A673 (cell line): ENCODE measurements around the gene GPAM. TPM values are rescaled to one million over a fixed set of nuclear protein-coding genes. Genes with fewer than 3 reads are reported as not detected.

ENCODE experiments used
- BruUV-seq: library from RNA; stranded (reverse); fragments of 400-500 nt; replicated peaks from 2 replicates; lab custom pipeline; 2021; lab: Mats Ljungman, UMichigan
- CTCF ChIA-PET: fragments of 300-600 bp; sonication (Branson Sonifier 250); formaldehyde crosslinking; loops from one replicate; lab custom pipeline; 2022; ENCODE audit warnings: antibody characterized with exemption; lab: Charles Lee
- POLR2A ChIA-PET: fragments of 300-600 bp; sonication (Branson Sonifier 250); formaldehyde crosslinking; loops from one replicate; lab custom pipeline; 2022; ENCODE audit warnings: antibody characterized with exemption; ENCODE audit not compliant: low non-redundant PET; lab: Charles Lee
- DNase-seq: peaks from one replicate; pipeline ENCODE4 v3.0.0-alpha.2; 2015; ENCODE audit warnings: low spot score
- H3K27ac ChIP-seq: fragments of 200-600 bp; sonication (generic); 2 replicates; pipeline ENCODE4 v1.5.1; 2016; ENCODE audit warnings: mixed run types, low read depth, mild to moderate bottlenecking, mixed read lengths, antibody characterized with exemption, low read length; ENCODE audit not compliant: poor library complexity, severe bottlenecking
- H3K27me3 ChIP-seq: fragments of 200-600 bp; sonication (generic); replicated peaks from 2 replicates; pipeline ENCODE4 v1.6.1; 2017; ENCODE audit warnings: mixed run types, low read depth, mild to moderate bottlenecking, mixed read lengths, antibody characterized with exemption, low read length; ENCODE audit not compliant: insufficient read depth, poor library complexity
- H3K36me3 ChIP-seq: fragments of 200-600 bp; sonication (generic); 2 replicates; pipeline ENCODE4 v1.6.1; 2016; ENCODE audit warnings: mixed run types, mild to moderate bottlenecking, mixed read lengths, antibody characterized with exemption, low read length; ENCODE audit not compliant: insufficient read depth, poor library complexity, severe bottlenecking
- H3K4me1 ChIP-seq: fragments of 200-600 bp; sonication (generic); 2 replicates; pipeline ENCODE4 v1.6.1; 2017; ENCODE audit warnings: mixed run types, mild to moderate bottlenecking, mixed read lengths, antibody characterized with exemption, low read length; ENCODE audit not compliant: insufficient read depth, poor library complexity, severe bottlenecking
- H3K4me3 ChIP-seq: fragments of 200-600 bp; sonication (generic); 2 replicates; pipeline ENCODE4 v1.5.1; 2016; ENCODE audit warnings: low read depth, mixed run types, mild to moderate bottlenecking, mixed read lengths, low read length; ENCODE audit not compliant: poor library complexity, severe bottlenecking
- H3K9me3 ChIP-seq: fragments of 200-600 bp; sonication (generic); 2 replicates; pipeline ENCODE4 v1.6.1; 2016; ENCODE audit warnings: mixed run types, low read depth, mild to moderate bottlenecking, mixed read lengths, antibody characterized with exemption, low read length; ENCODE audit not compliant: poor library complexity, severe bottlenecking
- EZH2 ChIP-seq: fragments of 200-600 bp; sonication (generic); IDR thresholded peaks from 2 replicates; pipeline ENCODE4 v1.6.1; 2017; ENCODE audit warnings: borderline replicate concordance, low read depth, mild to moderate bottlenecking, mixed read lengths, antibody characterized with exemption, low read length; ENCODE audit not compliant: poor library complexity, severe bottlenecking
- intact Hi-C: fragments of 100-400 bp; cut with micrococcal nuclease; formaldehyde crosslinking; loops from one replicate; pipeline ENCODE4 v1.10.0; 2022; ENCODE audit not compliant: unreplicated experiment
- total RNA-seq: library from RNA; stranded (reverse); gene quantifications from 2 replicates; pipeline ENCODE4 v1.2.3, GENCODE V29; 2021
- TF ChIP-seq, protein P1 (sequence below): fragments of 300-800, 200-600 bp; sonication (generic); conservative IDR thresholded peaks from 2 replicates; pipeline ENCODE4 v1.5.1; 2017; ENCODE audit warnings: low read depth, mild to moderate bottlenecking, antibody characterized with exemption, low read length, moderate library complexity, mixed read lengths

Gene GPAM
- total RNA-seq, 1 experiment from 2014 or later = 18.1 TPM

DNA sequence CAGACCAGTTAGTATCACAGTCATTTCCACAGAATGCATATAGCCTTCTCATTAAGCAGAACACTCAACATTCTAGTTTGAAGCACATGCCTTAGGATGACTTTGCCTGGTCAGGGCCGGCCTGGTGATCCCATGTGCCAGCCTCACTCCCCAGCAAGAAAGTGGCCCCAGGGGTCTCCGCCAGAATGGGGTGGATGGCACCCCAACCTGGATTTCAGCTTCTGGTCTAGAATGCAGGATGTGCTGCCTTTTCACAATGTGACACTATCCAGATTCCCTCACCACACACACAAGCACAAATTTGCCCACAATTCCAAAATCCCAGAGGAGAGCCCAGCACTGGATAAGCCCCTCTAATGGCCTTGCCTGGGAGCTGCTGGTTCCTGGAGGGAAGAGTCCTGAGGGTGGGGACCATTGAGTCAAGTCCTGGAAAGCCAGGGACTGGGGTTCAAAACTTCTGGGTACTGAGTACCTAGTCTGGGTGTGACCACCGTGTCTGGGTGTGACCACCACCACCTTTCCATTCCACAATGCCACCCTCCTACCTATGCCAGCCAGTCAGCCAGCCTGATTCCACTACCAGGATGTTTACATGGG, 41.5 kb upstream of the GPAM start:
- no peaks in the 10 kb centered on the region for H3K36me3 ChIP-seq
- intact Hi-C loops = no loop called here
- no TSS peak for BruUV-seq
- H3K9me3 ChIP-seq = peaks cover 4% of the 10 kb centered on the region
- TF ChIP-seq, protein P1, sequence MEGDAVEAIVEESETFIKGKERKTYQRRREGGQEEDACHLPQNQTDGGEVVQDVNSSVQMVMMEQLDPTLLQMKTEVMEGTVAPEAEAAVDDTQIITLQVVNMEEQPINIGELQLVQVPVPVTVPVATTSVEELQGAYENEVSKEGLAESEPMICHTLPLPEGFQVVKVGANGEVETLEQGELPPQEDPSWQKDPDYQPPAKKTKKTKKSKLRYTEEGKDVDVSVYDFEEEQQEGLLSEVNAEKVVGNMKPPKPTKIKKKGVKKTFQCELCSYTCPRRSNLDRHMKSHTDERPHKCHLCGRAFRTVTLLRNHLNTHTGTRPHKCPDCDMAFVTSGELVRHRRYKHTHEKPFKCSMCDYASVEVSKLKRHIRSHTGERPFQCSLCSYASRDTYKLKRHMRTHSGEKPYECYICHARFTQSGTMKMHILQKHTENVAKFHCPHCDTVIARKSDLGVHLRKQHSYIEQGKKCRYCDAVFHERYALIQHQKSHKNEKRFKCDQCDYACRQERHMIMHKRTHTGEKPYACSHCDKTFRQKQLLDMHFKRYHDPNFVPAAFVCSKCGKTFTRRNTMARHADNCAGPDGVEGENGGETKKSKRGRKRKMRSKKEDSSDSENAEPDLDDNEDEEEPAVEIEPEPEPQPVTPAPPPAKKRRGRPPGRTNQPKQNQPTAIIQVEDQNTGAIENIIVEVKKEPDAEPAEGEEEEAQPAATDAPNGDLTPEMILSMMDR = no peak
- TF ChIP-seq EZH2 = no peak
- no peak for DNase-seq
- ChIA-PET POLR2A (no interaction called here), CTCF (no interaction called here)
- no peaks in the 10 kb centered on the region for H3K27me3 ChIP-seq
- no peak overlapping the region for H3K27ac ChIP-seq
- no peak overlapping the region for H3K4me3 ChIP-seq
- no peaks in the 10 kb centered on the region for H3K4me1 ChIP-seq

DNA sequence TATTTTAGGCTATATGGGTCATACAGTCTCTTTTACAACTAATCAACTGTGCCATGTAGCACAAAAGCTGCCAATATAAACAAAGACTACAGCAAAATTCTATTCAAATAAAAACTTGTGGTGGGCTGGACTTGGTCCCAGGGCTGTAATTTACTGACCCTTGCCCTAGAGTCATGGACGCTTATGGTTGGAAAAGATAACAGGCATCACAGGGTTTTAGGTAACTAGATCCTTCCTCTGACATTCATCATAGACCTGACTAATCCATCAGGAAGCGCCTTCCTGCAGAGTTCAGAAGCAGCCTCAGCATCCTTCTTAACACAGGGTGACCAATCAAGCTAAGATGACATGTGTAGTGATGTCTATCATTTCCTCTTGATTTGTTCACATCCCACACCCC, 40.2 kb upstream of the GPAM start:
- no TSS peak for BruUV-seq
- no peak for DNase-seq

DNA sequence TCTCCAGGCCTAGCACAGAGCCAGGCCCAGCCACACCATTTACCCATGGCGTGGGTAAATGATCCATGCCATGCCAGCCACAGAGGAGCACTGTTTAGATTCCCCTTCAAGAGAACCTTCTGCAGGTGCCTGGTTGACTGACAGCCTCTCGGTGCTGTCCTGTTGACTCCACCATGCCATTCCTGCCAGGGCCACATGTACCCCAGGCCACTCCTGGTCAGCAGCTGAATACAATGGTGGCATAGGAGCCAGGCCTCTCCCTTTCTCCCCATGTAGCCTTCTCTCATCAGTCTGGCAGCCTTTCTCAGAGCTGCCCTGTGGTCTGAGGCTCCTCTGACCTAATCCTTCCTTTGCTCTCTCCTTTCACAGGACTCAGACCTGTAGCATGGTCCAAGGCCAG, 39.2 kb upstream of the GPAM start:
- BruUV-seq = no TSS peak
- no peak overlapping the region for H3K4me3 ChIP-seq
- intact Hi-C loops = no loop called here
- no peak for DNase-seq
- no peak overlapping the region for H3K27ac ChIP-seq
- TF ChIP-seq, protein P1 = no peak
- no peak for TF ChIP-seq EZH2
- POLR2A ChIA-PET = no interaction called here
- peaks cover 5% of the 10 kb centered on the region for H3K9me3 ChIP-seq
- H3K36me3 ChIP-seq = no peaks in the 10 kb centered on the region
- H3K4me1 ChIP-seq = no peaks in the 10 kb centered on the region
- no peaks in the 10 kb centered on the region for H3K27me3 ChIP-seq
- CTCF ChIA-PET = no interaction called here

More for the DNA sequence above, 40.2 kb upstream of the GPAM start:
- Histone ChIP-seq H3K9me3 (peaks cover 5% of the 10 kb centered on the region), H3K27me3 (no peaks in the 10 kb centered on the region), H3K4me1 (no peaks in the 10 kb centered on the region), H3K36me3 (no peaks in the 10 kb centered on the region), H3K4me3 (no peak overlapping the region), H3K27ac (no peak overlapping the region)
- intact Hi-C loops = no loop called here
- TF ChIP-seq EZH2 = no peak
- TF ChIP-seq, protein P1 = no peak
- CTCF ChIA-PET = no interaction called here
- POLR2A ChIA-PET = no interaction called here
